ENCODE measurements around the gene MIA.

MIA gene

DNA sequence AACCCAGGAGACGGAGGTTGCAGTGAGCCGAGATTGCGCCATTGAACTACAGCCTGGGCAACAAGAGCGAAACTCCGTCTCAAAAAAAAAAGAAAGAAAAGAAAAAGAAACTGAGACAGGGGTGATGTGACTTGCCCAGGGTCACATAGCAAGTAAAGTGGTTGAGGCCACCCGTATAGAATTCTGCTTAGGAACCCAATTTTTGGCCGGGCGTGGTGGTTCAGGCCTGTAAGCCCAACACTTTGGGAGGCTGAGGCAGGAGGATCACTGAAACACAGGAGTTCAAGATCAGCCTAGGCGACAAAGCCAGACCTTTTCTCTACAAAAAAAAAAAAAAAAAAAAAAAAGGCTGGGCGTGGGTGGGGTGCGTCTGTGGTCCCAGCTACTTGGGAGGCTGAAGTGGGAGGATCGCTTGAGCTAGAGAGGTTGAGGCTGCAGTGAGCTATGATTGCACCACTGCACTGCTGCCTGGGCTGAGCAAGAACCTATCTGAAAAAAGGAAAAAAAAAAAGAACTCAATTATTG lies 23.0 kb upstream of the MIA start:
- no peak for DNase-seq (ENCODE audit: insufficient read length, low spot score)
- TF ChIP-seq, protein P1, sequence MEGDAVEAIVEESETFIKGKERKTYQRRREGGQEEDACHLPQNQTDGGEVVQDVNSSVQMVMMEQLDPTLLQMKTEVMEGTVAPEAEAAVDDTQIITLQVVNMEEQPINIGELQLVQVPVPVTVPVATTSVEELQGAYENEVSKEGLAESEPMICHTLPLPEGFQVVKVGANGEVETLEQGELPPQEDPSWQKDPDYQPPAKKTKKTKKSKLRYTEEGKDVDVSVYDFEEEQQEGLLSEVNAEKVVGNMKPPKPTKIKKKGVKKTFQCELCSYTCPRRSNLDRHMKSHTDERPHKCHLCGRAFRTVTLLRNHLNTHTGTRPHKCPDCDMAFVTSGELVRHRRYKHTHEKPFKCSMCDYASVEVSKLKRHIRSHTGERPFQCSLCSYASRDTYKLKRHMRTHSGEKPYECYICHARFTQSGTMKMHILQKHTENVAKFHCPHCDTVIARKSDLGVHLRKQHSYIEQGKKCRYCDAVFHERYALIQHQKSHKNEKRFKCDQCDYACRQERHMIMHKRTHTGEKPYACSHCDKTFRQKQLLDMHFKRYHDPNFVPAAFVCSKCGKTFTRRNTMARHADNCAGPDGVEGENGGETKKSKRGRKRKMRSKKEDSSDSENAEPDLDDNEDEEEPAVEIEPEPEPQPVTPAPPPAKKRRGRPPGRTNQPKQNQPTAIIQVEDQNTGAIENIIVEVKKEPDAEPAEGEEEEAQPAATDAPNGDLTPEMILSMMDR (IDR thresholded peaks at IDR 0.05; ENCODE audit: insufficient read depth, missing control alignments) = no peak
- FAIRE-seq = no peak

DNA sequence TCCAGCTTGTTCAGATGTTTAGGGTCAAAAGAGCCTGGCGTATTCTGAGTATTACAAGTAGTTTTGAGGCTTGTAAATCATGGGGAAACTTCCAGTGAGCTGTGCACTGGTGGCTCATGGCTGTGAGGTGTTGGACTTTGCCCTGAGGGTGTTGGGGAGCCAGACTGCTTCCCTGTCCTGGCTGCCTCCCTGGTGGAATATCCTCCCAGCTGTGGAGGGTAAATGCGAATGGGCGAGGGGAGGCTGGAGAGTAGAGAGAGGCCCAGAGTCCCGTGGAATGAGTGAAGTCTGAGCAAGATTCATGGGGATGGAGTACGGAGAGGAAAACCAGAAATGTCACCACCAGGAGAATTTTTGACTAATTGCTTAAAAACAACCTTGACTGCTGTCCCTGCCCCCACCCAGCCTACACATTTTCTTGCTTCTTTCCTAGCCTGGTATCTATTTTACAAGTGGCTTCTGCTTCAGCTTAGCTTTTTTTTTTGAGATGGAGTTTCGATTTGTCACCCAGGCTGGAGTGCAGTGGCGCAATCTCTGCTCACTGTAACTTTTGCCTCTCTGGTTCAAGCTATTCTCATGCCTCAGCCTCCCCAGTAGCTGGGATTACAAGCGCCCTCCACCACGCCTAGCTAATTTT lies 20.6 kb upstream of the MIA start:
- DNase-seq (ENCODE audit: insufficient read length, low spot score) = no peak
- TF ChIP-seq, protein P1 (IDR thresholded peaks at IDR 0.05; ENCODE audit: insufficient read depth, missing control alignments) = no peak
- no peak for FAIRE-seq

DNA sequence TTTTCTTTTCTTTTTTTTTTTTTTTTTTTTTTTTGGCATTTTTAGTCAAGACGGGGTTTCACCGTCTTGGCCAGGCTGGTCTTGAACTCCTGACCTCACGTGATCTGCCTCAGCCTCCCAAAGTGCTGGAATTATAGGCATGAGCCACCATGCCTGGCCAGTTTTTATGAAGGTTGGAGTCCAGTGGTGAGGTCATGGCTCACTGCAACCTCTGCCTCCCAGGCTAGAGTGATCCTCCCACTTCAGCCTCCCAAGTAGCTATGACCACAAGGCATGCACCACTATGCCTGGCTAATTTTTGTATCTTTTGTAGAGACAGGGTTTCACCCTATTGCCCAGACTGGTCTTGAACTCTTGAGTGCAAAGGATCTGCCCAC lies 20.1 kb upstream of the MIA start:
- FAIRE-seq (no peak), DNase-seq (ENCODE audit: insufficient read length, low spot score) (no peak)

DNA sequence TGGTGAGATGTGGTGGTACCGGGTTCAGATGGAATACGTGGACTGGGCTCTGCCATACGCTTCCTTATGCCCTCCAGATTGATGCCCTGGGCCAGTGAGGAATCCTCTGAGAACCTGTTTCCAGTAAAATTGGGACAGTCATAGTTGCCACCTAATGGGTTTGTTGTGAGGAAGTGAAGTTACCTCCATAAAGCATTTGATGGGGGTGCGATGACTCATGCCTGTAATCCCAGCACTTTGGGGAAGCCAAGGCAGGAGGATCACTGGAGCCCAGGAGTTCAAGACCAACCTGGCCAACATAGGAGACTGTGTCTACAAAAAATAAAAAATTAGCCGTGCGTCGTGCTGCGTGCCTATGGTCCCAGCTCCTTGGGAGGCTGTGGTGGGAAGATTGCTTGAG lies 19.5 kb upstream of the MIA start:
- no peak for DNase-seq (ENCODE audit: insufficient read length, low spot score)
- TF ChIP-seq, protein P1 (IDR thresholded peaks at IDR 0.05; ENCODE audit: insufficient read depth, missing control alignments) = no peak
- no peak for FAIRE-seq

More for the DNA sequence above, 20.1 kb upstream of the MIA start:
- TF ChIP-seq, protein P1 (IDR thresholded peaks at IDR 0.05; ENCODE audit: insufficient read depth, missing control alignments) = no peak

DNA sequence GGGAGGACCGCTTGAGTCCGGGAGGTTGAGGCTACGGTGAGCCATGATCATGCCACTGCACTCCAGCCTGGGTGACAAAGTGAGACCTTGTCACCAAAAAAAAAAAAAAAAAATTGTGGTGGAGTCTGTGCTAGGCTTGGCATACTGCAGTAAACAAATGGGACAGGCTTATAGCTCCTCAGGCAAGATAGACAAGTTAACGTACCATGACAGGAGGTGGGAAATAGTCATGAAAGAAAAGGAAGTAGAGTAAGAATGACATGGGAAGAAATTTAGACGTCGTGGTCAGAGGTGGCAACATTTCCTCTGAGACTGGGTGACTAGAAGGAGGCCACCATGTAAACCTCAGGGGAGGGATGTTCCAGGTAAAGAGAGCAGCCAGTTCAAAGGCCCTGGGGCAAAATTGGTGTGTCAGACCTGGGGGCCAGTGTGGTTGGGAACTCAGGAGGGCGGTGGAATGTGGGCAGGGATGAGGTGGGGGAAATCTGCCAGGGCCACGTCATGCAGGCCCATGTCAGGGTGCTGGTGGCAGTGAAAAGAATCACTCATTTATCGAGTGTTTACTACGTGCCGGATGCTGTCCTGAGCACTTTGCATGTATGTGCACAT lies 18.7 kb upstream of the MIA start:
- TF ChIP-seq, protein P1 (IDR thresholded peaks at IDR 0.05; ENCODE audit: insufficient read depth, missing control alignments) = no peak
- FAIRE-seq = no peak
- DNase-seq (ENCODE audit: insufficient read length, low spot score) = no peak

DNA sequence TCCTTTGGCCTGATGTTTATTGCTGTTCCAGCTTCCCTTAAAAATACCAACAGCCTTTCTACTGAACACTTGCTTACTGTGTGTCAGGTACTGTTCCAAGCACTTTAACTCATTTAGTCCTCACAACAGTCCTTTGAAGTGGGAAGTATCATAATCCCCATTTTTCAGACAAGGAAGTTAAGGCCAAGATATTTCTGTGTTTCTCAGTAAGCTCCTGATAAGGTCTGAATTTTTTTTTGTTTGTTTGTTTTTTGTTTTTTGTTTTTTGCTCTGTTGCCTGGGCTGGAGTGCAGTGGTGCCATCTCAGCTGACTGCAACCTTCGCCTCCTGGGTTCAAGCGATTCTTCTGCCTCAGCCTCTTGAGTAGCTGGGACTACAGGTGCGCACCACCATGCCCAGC lies 16.8 kb upstream of the MIA start:
- DNase-seq (ENCODE audit: insufficient read length, low spot score) (no peak), FAIRE-seq (no peak)
- TF ChIP-seq, protein P1 (IDR thresholded peaks at IDR 0.05; ENCODE audit: insufficient read depth, missing control alignments) = no peak

DNA sequence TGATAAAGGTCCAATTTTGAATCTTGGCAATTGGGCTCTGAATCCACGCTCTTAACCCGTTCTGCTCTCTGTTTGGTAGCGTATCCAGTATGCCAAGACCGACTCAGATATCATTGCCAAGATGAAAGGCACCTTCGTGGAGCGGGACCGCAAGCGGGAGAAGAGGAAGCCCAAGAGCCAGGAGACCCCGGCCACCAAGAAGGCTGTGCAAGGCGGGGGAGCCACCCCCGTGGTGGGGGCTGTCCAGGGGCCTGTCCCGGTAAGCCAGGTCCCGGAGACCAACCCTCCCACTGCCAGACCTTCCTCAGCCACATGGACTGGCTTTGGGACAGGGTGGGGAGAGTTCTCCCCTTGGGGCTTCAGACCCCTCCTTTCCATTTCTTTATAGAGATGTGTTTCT lies 16.0 kb upstream of the MIA start:
- FAIRE-seq = no peak
- TF ChIP-seq, protein P1 (IDR thresholded peaks at IDR 0.05; ENCODE audit: insufficient read depth, missing control alignments) = no peak
- no peak for DNase-seq (ENCODE audit: insufficient read length, low spot score)

Data from D721Med (cell line).